SU-DHL-6 (cell line): Measurements from ENCODE around the gene TGM2.

Source experiments
- H2AFZ ChIP-seq: fragments of 200-600 bp; sonication (generic); 2 replicates; pipeline ENCODE4 v1.6.1; 2014; ENCODE audit warnings: low read depth, mild to moderate bottlenecking, moderate library complexity, mixed read lengths, antibody characterized with exemption, low read length; ENCODE audit not compliant: severe bottlenecking
- H3F3A ChIP-seq: fragments of 200-600 bp; shearing (Covaris generic); 2 replicates; pipeline ENCODE4 v1.6.0; 2016; ENCODE audit warnings: antibody characterized with exemption, mild to moderate bottlenecking; ENCODE audit not compliant: insufficient read depth
- H3K27ac ChIP-seq: fragments of 200-600 bp; sonication (generic); 2 replicates; pipeline ENCODE4 v1.5.1; 2016; ENCODE audit warnings: low read depth, mild to moderate bottlenecking, low read length, moderate library complexity, mixed read lengths
- H3K27me3 ChIP-seq: fragments of 200-600 bp; sonication (generic), shearing (Covaris generic); 2 replicates; pipeline ENCODE4 v1.6.0; 2014; ENCODE audit warnings: mild to moderate bottlenecking, low read length
- H3K36me3 ChIP-seq: fragments of 200-600 bp; sonication (generic); 2 replicates; pipeline ENCODE4 v1.6.1; 2014; ENCODE audit warnings: mild to moderate bottlenecking, low read length, mixed read lengths
- H3K4me2 ChIP-seq: fragments of 300-600, 200-600 bp; shearing (Covaris generic), sonication (generic); 2 replicates; pipeline ENCODE4 v1.6.0; 2014; ENCODE audit warnings: low read length, low read depth, mild to moderate bottlenecking; ENCODE audit not compliant: poor library complexity, severe bottlenecking
- H3K4me3 ChIP-seq: fragments of 200-600 bp; sonication (generic); 2 replicates; pipeline ENCODE4 v1.5.1; 2014; ENCODE audit warnings: antibody characterized with exemption, low read length, mild to moderate bottlenecking, mixed read lengths; ENCODE audit not compliant: insufficient read depth, poor library complexity, severe bottlenecking
- H3K79me2 ChIP-seq: fragments of 200-600 bp; sonication (generic); 2 replicates; pipeline ENCODE4 v1.6.1; 2014; ENCODE audit warnings: mild to moderate bottlenecking, low read length, moderate library complexity; ENCODE audit not compliant: insufficient read depth
- H3K9ac ChIP-seq: fragments of 200-600 bp; sonication (generic); 2 replicates; pipeline ENCODE4 v1.7.0; 2014; ENCODE audit warnings: mild to moderate bottlenecking, low read length
- H3K9me2 ChIP-seq: fragments of 200-600 bp; sonication (generic); replicated peaks from 2 replicates; pipeline ENCODE4 v1.6.1; 2014; ENCODE audit warnings: low read length; ENCODE audit not compliant: insufficient read depth
- H3K9me3 ChIP-seq: fragments of 200-600 bp; sonication (generic); 2 replicates; pipeline ENCODE4 v1.6.1; 2014; ENCODE audit warnings: low read length, mixed read lengths; ENCODE audit not compliant: insufficient read depth
- H4K20me1 ChIP-seq: fragments of 200-600 bp; sonication (generic); 2 replicates; pipeline ENCODE4 v1.6.1; 2014; ENCODE audit warnings: low read depth, mild to moderate bottlenecking, antibody characterized with exemption, low read length, moderate library complexity, mixed read lengths
- EZH2phosphoT487 ChIP-seq: fragments of 200-600 bp; sonication (generic), shearing (Covaris generic); conservative IDR thresholded peaks from 2 replicates; pipeline ENCODE4 v1.6.1; 2018; ENCODE audit warnings: mild to moderate bottlenecking, antibody characterized with exemption, low read length, moderate library complexity, mixed read lengths
- TF ChIP-seq, protein P1 (sequence below): fragments of 200-600 bp; sonication (generic); IDR thresholded peaks from one replicate; pipeline ENCODE4 v1.5.1; 2017; ENCODE audit warnings: antibody characterized with exemption, mild to moderate bottlenecking, low read length, moderate library complexity; ENCODE audit not compliant: insufficient read depth, poor library complexity, severe bottlenecking

The TGM2 gene

DNA sequence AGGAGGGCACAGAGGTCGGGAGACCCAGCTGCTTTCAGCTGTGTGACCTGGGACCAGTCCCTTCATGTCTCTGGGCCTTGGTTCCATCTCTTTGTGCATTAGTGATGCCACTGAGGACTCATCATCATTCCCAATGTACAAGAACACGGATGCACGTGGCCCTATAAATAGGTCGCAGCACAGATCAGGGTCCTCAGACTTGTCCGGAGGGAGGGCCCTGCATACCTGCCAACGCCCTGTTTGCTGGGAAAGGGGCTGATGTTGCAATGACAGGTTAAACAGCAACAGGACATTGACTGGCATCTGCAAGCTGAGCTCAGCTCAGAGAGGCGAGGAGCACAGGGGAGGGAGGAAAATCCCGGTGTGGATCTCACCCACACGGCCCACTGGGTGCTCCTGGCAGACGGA lies 21.8 kb downstream of the TGM2 start:
- TF ChIP-seq, protein P1, sequence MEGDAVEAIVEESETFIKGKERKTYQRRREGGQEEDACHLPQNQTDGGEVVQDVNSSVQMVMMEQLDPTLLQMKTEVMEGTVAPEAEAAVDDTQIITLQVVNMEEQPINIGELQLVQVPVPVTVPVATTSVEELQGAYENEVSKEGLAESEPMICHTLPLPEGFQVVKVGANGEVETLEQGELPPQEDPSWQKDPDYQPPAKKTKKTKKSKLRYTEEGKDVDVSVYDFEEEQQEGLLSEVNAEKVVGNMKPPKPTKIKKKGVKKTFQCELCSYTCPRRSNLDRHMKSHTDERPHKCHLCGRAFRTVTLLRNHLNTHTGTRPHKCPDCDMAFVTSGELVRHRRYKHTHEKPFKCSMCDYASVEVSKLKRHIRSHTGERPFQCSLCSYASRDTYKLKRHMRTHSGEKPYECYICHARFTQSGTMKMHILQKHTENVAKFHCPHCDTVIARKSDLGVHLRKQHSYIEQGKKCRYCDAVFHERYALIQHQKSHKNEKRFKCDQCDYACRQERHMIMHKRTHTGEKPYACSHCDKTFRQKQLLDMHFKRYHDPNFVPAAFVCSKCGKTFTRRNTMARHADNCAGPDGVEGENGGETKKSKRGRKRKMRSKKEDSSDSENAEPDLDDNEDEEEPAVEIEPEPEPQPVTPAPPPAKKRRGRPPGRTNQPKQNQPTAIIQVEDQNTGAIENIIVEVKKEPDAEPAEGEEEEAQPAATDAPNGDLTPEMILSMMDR: no peak
- no peak for TF ChIP-seq EZH2phosphoT487
- H3K9me2 ChIP-seq: no peaks in the 10 kb centered on the region
- H3K27ac ChIP-seq: no peak overlapping the region
- no peak overlapping the region for H3K4me2 ChIP-seq
- H2AFZ ChIP-seq: no peak overlapping the region
- H3K9me3 ChIP-seq: no peaks in the 10 kb centered on the region
- no peaks in the 10 kb centered on the region for H3K79me2 ChIP-seq
- H3K4me3 ChIP-seq: no peak overlapping the region
- no peaks in the 10 kb centered on the region for H3F3A ChIP-seq
- H3K27me3 ChIP-seq: no peaks in the 10 kb centered on the region
- no peaks in the 10 kb centered on the region for H3K36me3 ChIP-seq
- H3K9ac ChIP-seq: no peak overlapping the region
- H4K20me1 ChIP-seq: no peaks in the 10 kb centered on the region

DNA sequence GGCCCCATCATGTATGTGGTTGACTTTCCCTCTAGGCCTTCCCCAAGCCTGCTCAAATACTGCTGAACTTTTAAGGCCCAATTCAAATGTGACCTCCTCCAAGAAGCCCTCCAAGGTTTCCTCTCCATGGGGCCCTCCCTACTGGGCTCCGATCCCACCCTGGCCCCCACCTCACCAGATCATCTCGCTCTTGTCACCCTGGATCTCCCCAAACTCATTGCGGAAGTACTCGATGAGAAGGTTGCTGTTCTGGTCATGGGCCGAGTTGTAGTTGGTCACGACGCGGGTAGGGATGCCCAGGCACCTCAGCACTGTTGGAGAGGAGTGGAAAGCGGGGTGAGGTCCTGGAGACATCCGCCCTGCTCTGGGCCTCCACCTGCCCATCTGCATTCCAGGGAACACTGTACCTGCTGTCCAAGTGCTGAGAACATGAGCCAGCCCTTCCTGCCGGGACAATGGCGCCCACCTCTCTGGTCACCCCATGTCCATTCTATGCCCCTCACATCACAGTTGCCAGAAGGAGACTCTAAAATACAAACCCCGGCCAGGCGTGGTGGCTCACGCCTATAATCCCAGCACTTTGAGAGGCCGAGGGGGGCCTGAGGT lies 23.1 kb downstream of the TGM2 start:
- Histone ChIP-seq H3K4me2 (no peak overlapping the region), H2AFZ (no peak overlapping the region), H3K27ac (no peak overlapping the region), H3K27me3 (no peaks in the 10 kb centered on the region), H3K79me2 (no peaks in the 10 kb centered on the region), H3F3A (no peaks in the 10 kb centered on the region), H3K9me3 (no peaks in the 10 kb centered on the region), H3K36me3 (no peaks in the 10 kb centered on the region), H4K20me1 (no peaks in the 10 kb centered on the region), H3K9ac (no peak overlapping the region), H3K9me2 (no peaks in the 10 kb centered on the region), H3K4me3 (no peak overlapping the region)
- TF ChIP-seq, protein P1: no peak
- TF ChIP-seq EZH2phosphoT487: no peak

DNA sequence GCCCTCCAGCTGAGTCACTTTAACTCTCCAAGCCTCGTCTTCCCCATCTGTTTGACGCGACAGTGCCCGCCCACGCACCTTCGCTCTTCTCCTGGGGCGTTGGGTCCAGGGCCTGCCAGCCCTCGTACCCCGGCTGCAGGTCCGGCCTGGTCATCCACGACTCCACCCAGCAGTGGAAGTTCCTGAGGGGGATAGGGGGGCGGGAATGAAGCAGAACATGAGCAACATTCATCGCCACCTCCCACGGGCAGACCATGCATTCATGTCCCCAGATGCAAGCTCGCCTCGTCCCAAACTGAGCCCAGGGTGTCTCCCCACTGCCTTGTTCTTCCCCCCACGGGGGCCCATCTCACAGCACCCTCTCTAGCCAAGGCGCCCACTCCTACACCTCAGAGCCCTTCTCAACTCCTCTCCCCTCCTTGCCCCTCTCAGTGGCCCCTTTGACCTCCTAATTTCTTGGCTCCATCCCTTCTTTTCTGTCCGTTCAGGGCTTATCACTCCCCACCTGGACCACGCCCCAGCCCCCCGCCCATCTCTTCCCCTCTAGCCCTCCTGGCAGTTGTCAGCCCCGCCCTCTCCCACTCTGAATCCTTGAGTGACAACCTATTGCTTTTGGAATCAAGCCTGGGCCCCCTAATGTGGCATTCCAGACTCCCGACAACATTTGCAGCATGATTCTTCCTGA lies 23.7 kb downstream of the TGM2 start:
- Histone ChIP-seq H3K9ac (no peak overlapping the region), H3K4me2 (no peak overlapping the region), H4K20me1 (no peaks in the 10 kb centered on the region), H3K4me3 (no peak overlapping the region), H3K36me3 (no peaks in the 10 kb centered on the region), H3F3A (no peaks in the 10 kb centered on the region), H3K27ac (no peak overlapping the region), H3K9me2 (no peaks in the 10 kb centered on the region), H3K27me3 (no peaks in the 10 kb centered on the region), H3K9me3 (no peaks in the 10 kb centered on the region), H2AFZ (no peak overlapping the region), H3K79me2 (no peaks in the 10 kb centered on the region)
- TF ChIP-seq, protein P1: no peak
- no peak for TF ChIP-seq EZH2phosphoT487
